A549 (cell line): ENCODE data around the gene TMEM191C.
"Not testable (repeated sequence)": the region's sequence is repeated elsewhere in the genome, so short reads cannot be mapped to it uniquely, and the experiment has no call there.

Experiments used
- CBX2 ChIP-seq: fragments of 200-600 bp; sonication (generic); IDR thresholded peaks from 2 replicates; pipeline ENCODE4 v1.6.1; 2016; ENCODE audit warnings: low read depth, mild to moderate bottlenecking, borderline replicate concordance
- CTCF ChIP-seq: fragments of >200 bp; sonication (Bioruptor Twin); formaldehyde crosslinking; IDR thresholded peaks from 3 replicates; pipeline ENCODE4 v1.5.1; 2016
- KDM1A ChIP-seq: fragments of 200-600 bp; sonication (generic); IDR thresholded peaks from 2 replicates; pipeline ENCODE4 v1.6.1; 2016; ENCODE audit warnings: low read depth, mild to moderate bottlenecking
- POLR2A ChIP-seq: IDR thresholded peaks from 2 replicates; pipeline ENCODE4 v1.6.1; 2012; ENCODE audit warnings: mild to moderate bottlenecking, low read length
- RAD21 ChIP-seq, 2 experiments: fragments of >200 bp in 1 of 2; sonication (Bioruptor Twin) in 1 of 2; formaldehyde crosslinking in 1 of 2; IDR thresholded peaks in 1 of 2; conservative IDR thresholded peaks in 1 of 2; 2 replicates in 1 of 2; 3 replicates in 1 of 2; pipeline ENCODE4 v1.6.1; 2012 to 2018; ENCODE audit warnings: inconsistent platforms in 1 of 2
- USF2 ChIP-seq: fragments of 450-650 bp; IDR thresholded peaks from 2 replicates; pipeline ENCODE4 v1.6.1; 2014; ENCODE audit warnings: antibody characterized with exemption

- not testable (repeated sequence) for TF ChIP-seq CTCF; POLR2A; KDM1A; CBX2; USF2; RAD21 (conservative IDR thresholded peaks at IDR 0.05 in 1 of 2, IDR thresholded peaks at IDR 0.05 in 1 of 2)
Measured at GRCh38 chr22:21441170-21441569, 26.0 kb upstream of the TMEM191C start.
